ENCODE measurements around the gene SPRY1.

Gene SPRY1

DNA sequence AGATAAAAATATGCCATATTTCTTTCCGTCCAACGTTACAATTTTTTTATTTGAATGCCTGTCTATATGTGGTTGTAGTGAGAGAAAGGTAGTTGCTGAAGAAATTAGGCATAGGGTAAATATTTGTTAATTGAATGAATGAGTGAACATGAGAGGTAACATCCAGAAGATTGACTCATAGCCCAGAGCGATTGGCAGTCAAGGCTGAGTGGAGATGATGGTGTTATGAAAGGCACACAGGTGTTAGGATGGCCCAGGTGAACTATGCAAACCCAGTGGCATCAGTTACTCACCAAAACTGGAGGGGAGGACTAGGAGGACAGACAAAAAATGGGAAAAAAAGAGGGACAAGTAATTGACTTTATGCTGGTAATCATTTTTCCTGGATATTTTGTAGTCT is 31.7 kb upstream of the SPRY1 start:
- H3K9me2 ChIP-seq (replicated peaks; ENCODE audit: insufficient read depth, low read length), result no peaks in the 10 kb centered on the region
- H4K20me1 ChIP-seq (ENCODE audit: insufficient read depth, low read length), result no peaks in the 10 kb centered on the region
- peaks cover 9% of the 10 kb centered on the region for H3K4me1 ChIP-seq (ENCODE audit: low read length)
- no peaks in the 10 kb centered on the region for H3K79me2 ChIP-seq (ENCODE audit: low read length)
- no peak overlapping the region for H2AFZ ChIP-seq (ENCODE audit: low read length)
- no peak overlapping the region for H3K27ac ChIP-seq (ENCODE audit: low read length)
- no peaks in the 10 kb centered on the region for H3K27me3 ChIP-seq (replicated peaks; ENCODE audit: insufficient read depth, low read length)
- no peak overlapping the region for H3K4me3 ChIP-seq (ENCODE audit: low read length)
- H3K36me3 ChIP-seq (replicated peaks; ENCODE audit: insufficient read depth, low read length), result no peaks in the 10 kb centered on the region
- no peak overlapping the region for H3K9ac ChIP-seq (ENCODE audit: low read length)
- H3K9me3 ChIP-seq (replicated peaks; ENCODE audit: insufficient read depth, low read length), result no peaks in the 10 kb centered on the region; the same call in 1 of the 2 replicates
- H3F3A ChIP-seq (ENCODE audit: insufficient read depth, low read length), result peaks cover 9% of the 10 kb centered on the region
- H3K4me2 ChIP-seq (ENCODE audit: low read depth, low read length), result no peak overlapping the region
- TF ChIP-seq, protein P1, sequence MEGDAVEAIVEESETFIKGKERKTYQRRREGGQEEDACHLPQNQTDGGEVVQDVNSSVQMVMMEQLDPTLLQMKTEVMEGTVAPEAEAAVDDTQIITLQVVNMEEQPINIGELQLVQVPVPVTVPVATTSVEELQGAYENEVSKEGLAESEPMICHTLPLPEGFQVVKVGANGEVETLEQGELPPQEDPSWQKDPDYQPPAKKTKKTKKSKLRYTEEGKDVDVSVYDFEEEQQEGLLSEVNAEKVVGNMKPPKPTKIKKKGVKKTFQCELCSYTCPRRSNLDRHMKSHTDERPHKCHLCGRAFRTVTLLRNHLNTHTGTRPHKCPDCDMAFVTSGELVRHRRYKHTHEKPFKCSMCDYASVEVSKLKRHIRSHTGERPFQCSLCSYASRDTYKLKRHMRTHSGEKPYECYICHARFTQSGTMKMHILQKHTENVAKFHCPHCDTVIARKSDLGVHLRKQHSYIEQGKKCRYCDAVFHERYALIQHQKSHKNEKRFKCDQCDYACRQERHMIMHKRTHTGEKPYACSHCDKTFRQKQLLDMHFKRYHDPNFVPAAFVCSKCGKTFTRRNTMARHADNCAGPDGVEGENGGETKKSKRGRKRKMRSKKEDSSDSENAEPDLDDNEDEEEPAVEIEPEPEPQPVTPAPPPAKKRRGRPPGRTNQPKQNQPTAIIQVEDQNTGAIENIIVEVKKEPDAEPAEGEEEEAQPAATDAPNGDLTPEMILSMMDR (IDR thresholded peaks at IDR 0.05; ENCODE audit: low read length), result no peak
- no peak for TF ChIP-seq EZH2phosphoT487 (IDR thresholded peaks at IDR 0.05; ENCODE audit: low read length)
- no peak for TF ChIP-seq EZH2 (optimal IDR thresholded peaks at IDR 0.05; ENCODE audit: low read depth, low read length)
- DNase-seq, result no peak

DNA sequence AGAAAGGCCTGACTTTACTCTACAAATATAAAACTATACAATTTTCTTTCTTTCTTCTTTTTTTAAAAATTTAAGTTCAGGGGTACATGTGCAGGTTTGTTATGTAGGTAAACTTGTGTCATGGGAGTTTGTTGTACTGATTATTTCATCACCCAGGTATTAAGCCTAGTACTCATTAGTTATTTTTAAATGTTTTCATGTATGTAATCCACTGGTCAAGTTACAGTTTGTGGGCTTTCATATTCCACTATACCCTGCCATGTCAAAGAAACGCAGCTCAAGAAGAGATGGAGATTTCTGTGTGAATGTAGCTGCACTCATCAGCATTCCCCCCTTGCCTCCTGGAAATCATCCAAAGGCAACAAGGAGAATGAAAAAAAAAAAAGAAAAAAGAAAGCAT is 31.2 kb upstream of the SPRY1 start:
- H4K20me1 ChIP-seq (ENCODE audit: insufficient read depth, low read length), result no peaks in the 10 kb centered on the region
- H3F3A ChIP-seq (ENCODE audit: insufficient read depth, low read length), result peaks cover 9% of the 10 kb centered on the region
- no peaks in the 10 kb centered on the region for H3K79me2 ChIP-seq (ENCODE audit: low read length)
- no peaks in the 10 kb centered on the region for H3K36me3 ChIP-seq (replicated peaks; ENCODE audit: insufficient read depth, low read length)
- H3K4me1 ChIP-seq (ENCODE audit: low read length), result peaks cover 9% of the 10 kb centered on the region
- no peaks in the 10 kb centered on the region for H3K9me2 ChIP-seq (replicated peaks; ENCODE audit: insufficient read depth, low read length)
- H3K4me2 ChIP-seq (ENCODE audit: low read depth, low read length), result no peak overlapping the region
- no peak overlapping the region for H3K4me3 ChIP-seq (ENCODE audit: low read length)
- no peaks in the 10 kb centered on the region; the same call in 1 of the 2 replicates for H3K9me3 ChIP-seq (replicated peaks; ENCODE audit: insufficient read depth, low read length)
- H2AFZ ChIP-seq (ENCODE audit: low read length), result no peak overlapping the region
- no peak overlapping the region for H3K27ac ChIP-seq (ENCODE audit: low read length)
- no peak for DNase-seq
- no peak for TF ChIP-seq EZH2 (optimal IDR thresholded peaks at IDR 0.05; ENCODE audit: low read depth, low read length)
- TF ChIP-seq EZH2phosphoT487 (IDR thresholded peaks at IDR 0.05; ENCODE audit: low read length), result no peak
- TF ChIP-seq, protein P1 (IDR thresholded peaks at IDR 0.05; ENCODE audit: low read length), result no peak
- H3K9ac ChIP-seq (ENCODE audit: low read length), result no peak overlapping the region
- H3K27me3 ChIP-seq (replicated peaks; ENCODE audit: insufficient read depth, low read length), result no peaks in the 10 kb centered on the region

DNA sequence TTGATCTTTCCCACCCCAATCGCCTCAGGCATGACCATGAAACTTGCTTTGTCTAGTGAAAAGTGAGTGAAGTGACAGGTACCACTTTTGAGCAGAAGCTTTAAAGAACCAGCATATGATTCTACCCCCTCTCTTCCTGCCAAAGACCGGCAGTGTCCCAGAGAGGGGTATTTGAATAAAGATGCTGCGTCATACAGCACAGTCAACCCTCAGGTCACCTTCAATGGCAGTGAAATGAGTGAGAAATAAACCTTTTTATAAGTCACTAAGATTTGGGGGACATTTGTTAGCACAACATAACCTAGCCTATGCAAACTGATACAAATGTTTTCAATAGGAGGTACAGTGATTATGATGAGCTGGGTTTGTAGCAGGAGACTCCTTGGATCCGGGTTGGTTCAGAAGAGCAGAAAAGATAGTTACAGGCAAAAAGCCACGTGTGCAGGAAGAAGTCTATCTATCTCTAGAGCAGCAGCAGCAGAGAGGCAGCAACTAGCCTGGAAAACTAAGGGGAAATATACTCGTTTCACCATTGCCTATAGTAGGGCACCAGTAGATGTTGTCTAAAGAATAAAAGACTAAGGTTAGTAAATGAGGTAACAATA is 30.3 kb upstream of the SPRY1 start:
- Histone ChIP-seq H3K79me2 (ENCODE audit: low read length) (no peaks in the 10 kb centered on the region), H2AFZ (ENCODE audit: low read length) (no peak overlapping the region), H3K27ac (ENCODE audit: low read length) (no peak overlapping the region), H3K27me3 (replicated peaks; ENCODE audit: insufficient read depth, low read length) (no peaks in the 10 kb centered on the region), H3K36me3 (replicated peaks; ENCODE audit: insufficient read depth, low read length) (no peaks in the 10 kb centered on the region), H3K4me1 (ENCODE audit: low read length) (peaks cover 9% of the 10 kb centered on the region), H3K4me2 (ENCODE audit: low read depth, low read length) (no peak overlapping the region), H3K4me3 (ENCODE audit: low read length) (no peak overlapping the region), H3K9me3 (replicated peaks; ENCODE audit: insufficient read depth, low read length) (no peaks in the 10 kb centered on the region; the same call in 1 of the 2 replicates), H3K9me2 (replicated peaks; ENCODE audit: insufficient read depth, low read length) (no peaks in the 10 kb centered on the region), H3K9ac (ENCODE audit: low read length) (no peak overlapping the region), H3F3A (ENCODE audit: insufficient read depth, low read length) (peaks cover 9% of the 10 kb centered on the region), H4K20me1 (ENCODE audit: insufficient read depth, low read length) (no peaks in the 10 kb centered on the region)
- DNase-seq, result no peak
- TF ChIP-seq EZH2 (optimal IDR thresholded peaks at IDR 0.05; ENCODE audit: low read depth, low read length) (no peak), EZH2phosphoT487 (IDR thresholded peaks at IDR 0.05; ENCODE audit: low read length) (no peak)
- TF ChIP-seq, protein P1 (IDR thresholded peaks at IDR 0.05; ENCODE audit: low read length), result no peak

Measured in MM.1S (cell line).